Measurements from ENCODE around the gene UBE2Q2. TPM values are rescaled to one million over a fixed set of nuclear protein-coding genes. Genes with fewer than 3 reads are reported as not detected.
"Not testable (repeated sequence)": the region's sequence is repeated elsewhere in the genome, so short reads cannot be mapped to it uniquely, and the experiment has no call there.

UBE2Q2 gene
- 29.6 TPM for total RNA-seq
- long read RNA-seq, transcript UBE2Q2-208 (12 exons, 2,969 nt), result minor isoform, 9 of 108 reads
- long read RNA-seq, transcript UBE2Q2-201 (13 exons, 3,130 nt), result major isoform, 61 of 108 reads
- long read RNA-seq, partial matches to known transcripts, result 4 of 108 reads
- long read RNA-seq, other reads (novel, unspliced or antisense), result 33 of 108 reads

GRCh38 chr15:75842722-75843677 lies at the start of gene UBE2Q2:
UBE2Q2 (plus strand) TSS chr15:75843447; CDS start chr15:75843667, 220 bp downstream.
- H3K27ac ChIP-seq, result peak within 1 kb of the TSS; percentile 92
- no peaks in the 10 kb centered on the region for H3K27me3 ChIP-seq
- no peaks in the 10 kb centered on the region for H3K9me3 ChIP-seq
- peak within 1 kb of the TSS; percentile 99 for H3K4me3 ChIP-seq
- TF ChIP-seq CTCF (IDR thresholded peaks at IDR 0.05), result no peak
- peak; percentile 75 for ATAC-seq
- intact Hi-C loops (cut with DNase I), result no loop called here
- DNase-seq, result peak; percentile 87
- peaks cover 24% of the 10 kb centered on the region for H3K4me1 ChIP-seq
- H3K36me3 ChIP-seq, result no peaks in the 10 kb centered on the region

GRCh38 chr15:75796321-75796720 lies 46.9 kb upstream of the UBE2Q2 start:
- H3K9me3 ChIP-seq, result no peaks in the 10 kb centered on the region
- H3K27me3 ChIP-seq, result peaks cover 9% of the 10 kb centered on the region
- H3K4me3 ChIP-seq, result no peak overlapping the region
- no peaks in the 10 kb centered on the region for H3K4me1 ChIP-seq
- H3K27ac ChIP-seq, result no peak overlapping the region
- intact Hi-C loops (cut with DNase I), result no loop called here
- H3K36me3 ChIP-seq, result no peaks in the 10 kb centered on the region
- TF ChIP-seq CTCF (IDR thresholded peaks at IDR 0.05), result no peak
- ATAC-seq (no peak), DNase-seq (no peak)

GRCh38 chr15:75797146-75797545 lies 46.1 kb upstream of the UBE2Q2 start:
- ATAC-seq; H3K36me3 ChIP-seq; DNase-seq; H3K27me3 ChIP-seq; H3K27ac ChIP-seq; H3K4me3 ChIP-seq; H3K4me1 ChIP-seq; intact Hi-C loops (cut with DNase I); H3K9me3 ChIP-seq: not testable (repeated sequence)

- H3K27ac ChIP-seq, result no peak overlapping the region
- H3K27me3 ChIP-seq, result peaks cover 20% of the 10 kb centered on the region
- H3K4me3 ChIP-seq, result no peak overlapping the region
- no peak for TF ChIP-seq CTCF (IDR thresholded peaks at IDR 0.05)
- H3K9me3 ChIP-seq, result no peaks in the 10 kb centered on the region
- intact Hi-C loops (cut with DNase I), result no loop called here
- peaks cover 4% of the 10 kb centered on the region for H3K4me1 ChIP-seq
- no peaks in the 10 kb centered on the region for H3K36me3 ChIP-seq
- DNase-seq (no peak), ATAC-seq (no peak)
Measured at GRCh38 chr15:75799190-75799589, 44.1 kb upstream of the UBE2Q2 start.

- intact Hi-C loops (cut with DNase I); H3K4me3 ChIP-seq; ATAC-seq; H3K9me3 ChIP-seq; H3K4me1 ChIP-seq; H3K36me3 ChIP-seq; DNase-seq; H3K27ac ChIP-seq: not testable (repeated sequence)
- peaks cover 27% of the 10 kb centered on the region for H3K27me3 ChIP-seq
Measured at GRCh38 chr15:75800409-75800808, 42.8 kb upstream of the UBE2Q2 start.

GRCh38 chr15:75801859-75802593 lies 41.2 kb upstream of the UBE2Q2 start:
- no peak overlapping the region for H3K27ac ChIP-seq
- TF ChIP-seq CTCF (IDR thresholded peaks at IDR 0.05), result peak; percentile 92
- H3K9me3 ChIP-seq, result no peaks in the 10 kb centered on the region
- no peaks in the 10 kb centered on the region for H3K36me3 ChIP-seq
- DNase-seq (peak; percentile 91), ATAC-seq (peak; percentile 100)
- H3K4me3 ChIP-seq, result no peak overlapping the region
- intact Hi-C loops (cut with DNase I), result no loop called here
- H3K27me3 ChIP-seq, result peaks cover 27% of the 10 kb centered on the region
- peaks cover 4% of the 10 kb centered on the region for H3K4me1 ChIP-seq

- H3K27ac ChIP-seq; ATAC-seq; H3K4me3 ChIP-seq; H3K9me3 ChIP-seq; intact Hi-C loops (cut with DNase I); H3K4me1 ChIP-seq; H3K36me3 ChIP-seq; DNase-seq: not testable (repeated sequence)
- H3K27me3 ChIP-seq, result peaks cover 14% of the 10 kb centered on the region
Measured at GRCh38 chr15:75807486-75807885, 35.8 kb upstream of the UBE2Q2 start.

GRCh38 chr15:75808009-75808408 lies 35.2 kb upstream of the UBE2Q2 start:
- H3K27me3 ChIP-seq; DNase-seq; H3K27ac ChIP-seq; ATAC-seq; H3K4me1 ChIP-seq; H3K9me3 ChIP-seq; H3K36me3 ChIP-seq; intact Hi-C loops (cut with DNase I); H3K4me3 ChIP-seq: not testable (repeated sequence)

Data from upper lobe of right lung (tissue), 1 donor.